Hematopoietic multipotent progenitor cell treated with erythropoietin and hydrocortisone succinate and interleukin-3 and kit ligand, for 15 days (in vitro differentiated cells): Measurements from ENCODE around the gene GARIN5B.
"Not testable (repeated sequence)": the region's sequence is repeated elsewhere in the genome, so short reads cannot be mapped to it uniquely, and the experiment has no call there.

Experiments
- DNase-seq: peaks from one replicate; pipeline ENCODE4 v3.0.0-alpha.2; 2015; ENCODE audit warnings: low spot score

Gene GARIN5B

DNA sequence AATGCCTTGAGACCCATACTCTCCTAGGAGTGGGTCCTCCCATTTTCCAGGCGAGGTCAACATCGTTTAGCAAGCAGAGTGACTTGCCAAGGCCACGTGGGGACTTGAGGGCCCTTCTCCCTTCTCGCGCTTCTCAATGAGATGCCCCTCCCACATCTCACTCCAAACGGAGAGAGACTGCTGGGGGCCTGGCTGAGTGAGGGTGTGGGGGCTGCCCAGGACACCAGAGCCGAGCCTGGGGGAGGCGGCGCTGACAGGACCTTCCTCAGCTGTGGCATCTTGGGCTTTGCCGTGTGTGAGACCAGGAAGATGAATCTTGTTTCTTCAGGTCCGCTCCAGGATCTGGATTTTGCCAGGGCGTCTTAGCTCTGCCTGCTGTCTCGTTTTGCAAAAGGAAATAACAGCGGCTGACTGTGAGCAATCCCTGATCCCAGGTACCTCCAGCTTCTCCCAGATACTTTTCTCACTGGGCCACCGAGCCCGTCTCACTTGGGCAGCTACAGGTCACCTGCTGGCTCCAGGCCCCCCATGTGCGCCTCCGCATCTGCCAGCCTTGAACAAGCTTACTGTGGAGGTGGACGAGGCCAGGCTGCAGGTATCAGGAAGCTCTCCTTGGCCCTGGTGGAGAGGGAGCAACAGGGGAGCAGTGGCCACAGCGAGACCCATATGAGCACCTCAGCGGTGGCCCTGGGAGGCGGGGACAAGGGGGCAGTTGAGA is 14.6 kb downstream of the GARIN5B start:
- DNase-seq = no peak

DNA sequence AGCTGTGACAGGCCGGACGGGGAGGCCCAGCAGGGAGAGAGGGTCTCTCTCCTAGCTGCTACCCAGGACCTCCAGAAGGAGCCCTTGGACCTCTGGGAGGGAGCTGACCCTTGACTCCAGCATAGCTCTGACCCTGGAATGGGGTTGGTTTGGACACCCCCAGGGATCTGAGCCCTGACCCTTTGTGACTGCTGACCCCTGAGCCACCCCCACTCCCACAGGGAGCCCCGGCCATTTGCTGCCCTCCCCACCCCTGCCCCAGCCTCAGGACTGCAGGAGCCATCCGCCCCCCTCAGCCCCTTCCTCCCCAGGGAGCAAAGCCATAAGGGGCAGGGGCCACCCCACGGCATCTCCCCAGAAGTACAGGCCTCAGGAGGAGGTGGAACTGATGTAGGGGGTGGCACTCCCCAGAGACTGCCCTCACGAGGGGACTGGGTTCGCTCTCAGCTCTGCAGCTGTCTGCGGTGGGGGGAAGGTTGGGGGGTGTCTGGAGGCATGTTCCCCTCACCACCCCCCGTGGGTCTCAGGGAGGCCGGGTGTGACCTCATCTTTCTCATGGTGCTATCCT is 15.5 kb downstream of the GARIN5B start:
- DNase-seq = no peak

- DNase-seq = no peak
These were observed 16.2 kb downstream of the GARIN5B start for GRCh38 chr19:55346725-55347441.

DNA sequence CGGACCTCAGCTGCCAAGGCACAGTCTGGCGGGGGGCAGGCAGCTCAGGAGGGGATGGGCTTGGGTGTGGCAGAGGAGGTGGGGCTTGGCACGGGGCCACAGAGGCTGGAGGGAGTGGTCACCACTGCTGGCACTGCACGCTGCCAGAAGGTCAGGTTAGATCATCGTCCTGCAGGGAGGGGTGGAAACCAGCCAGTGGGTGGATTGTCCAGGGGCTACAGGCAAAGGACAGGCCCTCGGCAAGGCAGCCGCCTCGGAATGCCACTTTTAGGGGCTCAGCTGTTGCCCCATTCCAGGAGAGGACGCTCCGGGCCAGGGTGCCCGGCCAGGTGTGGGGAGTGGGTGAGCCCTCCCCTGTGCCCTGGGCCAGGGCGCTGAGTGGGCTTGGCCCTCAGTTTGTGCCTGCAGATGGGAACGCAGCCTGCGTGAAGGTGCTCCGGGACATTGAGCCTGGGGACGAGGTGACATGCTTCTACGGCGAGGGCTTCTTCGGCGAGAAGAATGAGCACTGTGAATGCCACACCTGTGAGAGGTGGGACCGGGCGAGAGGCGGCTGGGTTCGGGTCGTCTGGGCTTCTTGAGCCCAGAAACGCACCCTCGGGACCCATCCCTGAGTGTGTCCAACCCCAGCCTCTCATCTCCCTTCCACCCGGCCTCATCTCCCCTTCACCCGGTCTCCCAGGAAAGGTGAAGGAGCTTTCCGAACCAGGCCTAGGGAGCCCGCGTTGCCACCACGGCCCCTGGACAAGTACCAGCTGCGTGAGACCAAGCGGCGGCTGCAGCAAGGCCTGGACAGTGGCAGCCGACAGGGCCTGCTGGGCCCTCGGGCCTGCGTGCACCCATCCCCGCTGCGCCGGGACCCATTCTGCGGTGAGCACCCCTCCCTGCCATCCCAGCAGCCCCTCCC is 17.0 kb downstream of the GARIN5B start:
- peak; percentile 70 for DNase-seq

GRCh38 chr19:55345101-55345817 is 17.8 kb downstream of the GARIN5B start:
- no peak for DNase-seq

DNA sequence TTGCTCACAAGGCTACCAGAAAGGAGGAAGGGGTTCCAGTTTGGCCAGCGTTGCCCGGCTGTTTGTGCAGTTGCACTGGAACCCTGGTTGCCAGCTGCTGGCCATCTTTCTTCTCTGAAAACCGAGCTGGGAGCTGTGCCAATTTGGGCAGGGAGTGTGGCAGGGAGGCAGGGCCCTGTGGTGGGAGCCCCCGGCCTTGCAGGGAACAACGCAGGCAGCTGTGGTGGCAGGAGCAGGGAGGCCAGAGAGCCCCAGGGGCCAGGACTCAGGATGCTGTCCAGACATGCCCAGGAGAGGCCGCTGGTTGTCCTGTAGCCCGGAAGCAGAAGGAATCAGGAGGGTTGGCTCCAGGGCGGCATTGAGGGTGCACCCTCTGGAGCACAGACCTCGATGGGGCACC is 18.6 kb downstream of the GARIN5B start:
- DNase-seq = peak; percentile 26

DNA sequence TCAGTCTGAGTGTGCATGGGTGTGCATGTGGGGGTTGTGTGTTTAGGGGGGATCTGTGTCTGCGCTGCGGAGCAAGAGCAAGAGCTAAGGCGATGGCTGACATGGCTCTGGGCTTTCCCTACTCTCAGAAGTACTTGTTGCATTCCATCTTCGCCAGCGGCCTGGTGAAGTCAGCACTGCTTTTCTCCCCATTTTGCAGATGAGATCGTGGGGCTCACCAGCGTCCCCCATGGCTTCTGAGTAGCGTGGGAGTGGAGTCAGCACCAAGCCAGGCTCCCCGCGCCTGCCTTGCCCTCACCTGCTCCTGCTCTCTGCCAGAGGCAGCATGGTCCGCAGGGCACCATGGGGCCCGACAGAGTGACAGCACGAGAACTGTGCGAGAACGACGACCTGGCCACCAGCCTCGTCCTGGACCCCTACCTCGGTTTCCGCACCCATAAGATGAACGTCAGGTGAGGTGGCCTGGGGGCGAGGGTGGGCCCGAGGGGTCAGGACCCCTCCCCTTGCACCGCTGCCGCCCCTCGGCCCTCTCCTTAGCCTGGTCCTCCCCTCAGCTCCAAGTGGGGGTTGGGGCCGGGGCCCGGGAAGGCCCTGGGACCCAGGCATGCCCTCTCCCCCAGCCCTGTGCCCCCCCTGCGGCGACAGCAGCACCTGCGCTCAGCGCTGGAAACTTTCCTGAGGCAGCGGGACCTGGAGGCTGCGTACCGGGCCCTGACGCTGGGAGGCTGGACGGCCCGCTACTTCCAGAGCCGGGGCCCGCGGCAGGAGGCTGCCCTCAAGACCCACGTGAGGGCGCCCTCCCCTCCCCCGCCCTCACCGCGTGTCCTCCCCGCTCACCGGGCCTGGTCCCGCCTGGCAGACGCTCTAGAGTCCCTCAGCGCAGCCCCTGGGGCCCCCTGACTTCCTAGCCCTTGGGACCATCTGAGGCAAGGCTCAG is 21.2 kb downstream of the GARIN5B start:
- no peak for DNase-seq

GRCh38 chr19:55341171-55341588 is 21.9 kb downstream of the GARIN5B start:
- DNase-seq = peak; percentile 71

GRCh38 chr19:55340784-55341147 is 22.3 kb downstream of the GARIN5B start:
- peak; percentile 21 for DNase-seq

GRCh38 chr19:55339889-55340783 is 22.9 kb downstream of the GARIN5B start:
- peak; percentile 15 for DNase-seq

- DNase-seq = peak; percentile 100
These were observed 23.8 kb downstream of the GARIN5B start, which contains the start of gene KMT5C for GRCh38 chr19:55339105-55339888. TSS of gene KMT5C (plus strand) at chr19:55339876. CDS start at chr19:55341937, 2,061 bp downstream.

DNA sequence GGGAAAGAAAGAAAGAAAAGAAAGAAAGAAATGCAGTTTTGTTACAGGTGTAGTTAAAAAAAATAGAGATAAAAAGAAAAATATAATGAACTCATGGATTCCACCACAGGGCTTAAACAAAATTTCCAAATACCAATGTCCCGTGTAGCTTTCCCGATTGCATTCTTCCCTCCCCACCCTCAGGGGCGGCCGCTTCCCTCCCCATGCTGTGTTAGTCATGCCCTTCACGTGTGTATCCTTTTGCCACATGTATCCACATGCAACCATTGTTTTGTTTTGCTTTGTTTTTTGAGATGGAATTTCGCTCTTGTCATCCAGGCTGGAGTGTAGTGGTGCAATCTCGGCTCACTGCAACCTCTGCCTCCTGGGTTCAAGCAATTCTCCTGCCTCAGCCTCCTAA is 27.0 kb downstream of the GARIN5B start:
- no peak for DNase-seq

DNA sequence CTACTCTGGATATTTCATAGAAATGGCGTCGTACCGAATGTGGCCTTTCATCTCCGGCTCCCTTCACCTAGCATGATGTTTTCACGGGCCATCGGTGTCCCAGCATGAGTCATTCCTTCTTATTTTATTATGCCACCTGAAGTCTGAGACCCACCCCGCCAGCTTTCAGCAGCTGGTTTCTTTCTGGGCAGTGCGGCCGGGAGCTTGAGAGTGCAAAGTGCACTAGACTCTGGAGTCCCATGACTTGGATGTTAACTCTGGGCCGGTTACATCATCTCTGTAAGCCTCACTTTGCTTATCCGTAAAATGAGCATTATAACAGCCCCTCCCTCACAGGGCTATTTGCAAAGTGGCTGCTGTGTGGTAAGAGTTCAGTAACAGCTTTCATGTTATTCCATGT is 29.2 kb downstream of the GARIN5B start:
- no peak for DNase-seq

- DNase-seq = not testable (repeated sequence)
These were observed 33.3 kb downstream of the GARIN5B start for GRCh38 chr19:55329791-55330190.

GRCh38 chr19:55328774-55329318 is 34.2 kb downstream of the GARIN5B start:
- peak; percentile 20 for DNase-seq

DNA sequence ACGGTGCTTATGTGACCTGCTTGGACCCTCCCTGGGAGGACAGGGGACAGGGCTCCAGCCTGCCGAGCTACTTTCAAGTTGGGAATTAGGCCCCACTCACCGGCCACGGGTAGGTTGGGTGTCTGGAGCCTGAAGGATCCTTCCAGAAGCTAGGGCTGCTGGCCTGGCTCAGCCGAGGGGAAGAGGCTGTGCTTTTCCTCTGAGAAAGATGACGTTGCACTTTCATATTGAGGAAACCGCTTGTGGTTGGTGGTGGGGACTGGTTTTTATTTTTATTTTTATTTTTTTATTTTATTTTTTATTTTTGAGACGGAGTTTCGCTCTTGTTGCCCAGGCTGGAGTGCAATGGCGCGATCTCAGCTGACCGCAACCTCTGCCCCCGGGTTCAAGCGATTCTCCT is 37.9 kb downstream of the GARIN5B start, which contains the start of gene TMEM150B:
TSS of gene TMEM150B (minus strand) at position 170 of the 400 bp plus-strand sequence. CDS start 4,305 bp downstream, outside the sequence.
- DNase-seq = no peak

DNA sequence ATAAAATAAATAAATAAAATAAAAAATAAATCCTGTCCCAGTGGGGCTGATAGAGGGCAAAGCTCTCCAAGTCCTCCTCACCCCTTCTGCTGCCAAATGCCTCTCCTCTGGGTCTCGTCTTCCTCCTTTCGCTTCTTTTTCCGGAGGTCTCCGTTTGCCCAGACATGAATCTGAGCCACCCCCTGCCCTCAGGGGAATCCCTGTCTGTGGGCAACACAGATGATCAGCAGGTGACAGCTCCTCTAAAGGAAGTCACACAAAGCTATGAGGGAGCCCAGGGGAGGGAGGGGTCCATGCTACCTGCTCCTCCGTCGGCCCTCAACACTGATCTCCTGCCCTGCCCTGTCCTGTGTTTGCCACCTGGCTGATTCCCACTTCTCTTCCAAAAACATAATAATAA is 38.4 kb downstream of the GARIN5B start:
- DNase-seq = no peak
